Endothelial cell of umbilical vein (primary cell): ENCODE measurements around the gene CBLC. TPM values are rescaled to one million over a fixed set of nuclear protein-coding genes. Genes with fewer than 3 reads are reported as not detected.

Experiments used
- BruUV-seq: library from RNA; stranded (reverse); fragments of 400-500 nt; replicated peaks from 2 replicates; lab custom pipeline; 2021; lab: Mats Ljungman, UMichigan
- CTCF ChIA-PET: fragments of 300-600, 350-600 bp; sonication (Branson Sonifier 250); formaldehyde crosslinking; loops from one replicate; lab custom pipeline; 2021; ENCODE audit warnings: antibody characterized with exemption, inconsistent platforms; lab: Charles Lee
- POLR2A ChIA-PET: fragments of 300-600, 350-600 bp; sonication (Branson Sonifier 250); formaldehyde crosslinking; loops from one replicate; lab custom pipeline; 2021; ENCODE audit warnings: antibody characterized with exemption, inconsistent platforms; lab: Charles Lee
- DNase-seq: peaks from one replicate; pipeline ENCODE4 v3.0.0-alpha.2; 2011; ENCODE audit warnings: low read depth, low spot score
- FAIRE-seq: peaks from 2 replicates; lab custom pipeline; 2011; peaks lifted over from hg19 to GRCh38; lab: Jason Lieb, UNC
- H2AFZ ChIP-seq: 2 replicates; pipeline ENCODE4 v1.6.0; 2012; ENCODE audit warnings: low read depth, low read length, control low read depth, inconsistent platforms
- H3K27ac ChIP-seq: 2 replicates; pipeline ENCODE4 v1.5.1; 2011; ENCODE audit warnings: low read depth, mild to moderate bottlenecking, control low read depth, low read length, moderate library complexity; ENCODE audit not compliant: insufficient read depth
- H3K27me3 ChIP-seq, 2 experiments: 2 replicates each; pipeline versions ENCODE4 v1.6.0 to v1.6.1; 2011; ENCODE audit warnings: low read length in 2 of 2, mixed read lengths in 1 of 2; ENCODE audit not compliant: control insufficient read depth in 2 of 2, insufficient read depth in 2 of 2
- H3K36me3 ChIP-seq, 2 experiments: 2 replicates in 1 of 2; 3 replicates in 1 of 2; pipeline ENCODE4 v1.5.1; 2011; ENCODE audit warnings: low read length in 2 of 2, mild to moderate bottlenecking in 1 of 2, moderate library complexity in 1 of 2; ENCODE audit not compliant: control insufficient read depth in 2 of 2, insufficient read depth in 2 of 2; ENCODE audit errors: extremely low read depth in 1 of 2
- H3K4me1 ChIP-seq: 3 replicates; pipeline ENCODE4 v1.5.1; 2011; ENCODE audit warnings: mild to moderate bottlenecking, low read length; ENCODE audit not compliant: control insufficient read depth, insufficient read depth; ENCODE audit errors: extremely low read depth
- H3K4me2 ChIP-seq: 2 replicates; pipeline ENCODE4 v1.6.1; 2011; ENCODE audit warnings: low read length, control low read depth, mixed read lengths; ENCODE audit not compliant: insufficient read depth
- H3K4me3 ChIP-seq, 3 experiments: fragments of 200-600 bp in 1 of 3; sonication (generic), shearing (Covaris generic) in 1 of 3; replicated peaks in 1 of 3; 2 replicates each; pipeline ENCODE4 v1.5.1; 2011 to 2016; ENCODE audit warnings: control low read depth in 3 of 3, low read length in 3 of 3, mild to moderate bottlenecking in 2 of 3, inconsistent platforms in 1 of 3, low read depth in 1 of 3, moderate library complexity in 1 of 3; ENCODE audit not compliant: insufficient read depth in 1 of 3
- H3K79me2 ChIP-seq: 2 replicates; pipeline ENCODE4 v1.6.0; 2012; ENCODE audit warnings: low read length, inconsistent platforms; ENCODE audit not compliant: control insufficient read depth, insufficient read depth
- H3K9ac ChIP-seq: replicated peaks from 2 replicates; pipeline ENCODE3; 2011; ENCODE audit warnings: low read length, control low read depth; ENCODE audit not compliant: insufficient read depth; ENCODE audit errors: extremely low read depth
- H3K9me1 ChIP-seq: replicated peaks from 3 replicates; pipeline ENCODE4 v1.6.0; 2011; ENCODE audit warnings: mild to moderate bottlenecking, low read length; ENCODE audit not compliant: control insufficient read depth, insufficient read depth; ENCODE audit errors: extremely low read depth
- H3K9me3 ChIP-seq: replicated peaks from 2 replicates; pipeline ENCODE4 v1.5.1; 2012; ENCODE audit warnings: low read length, inconsistent platforms; ENCODE audit not compliant: control insufficient read depth, insufficient read depth
- H4K20me1 ChIP-seq: replicated peaks from 2 replicates; pipeline ENCODE3; 2011; ENCODE audit warnings: mild to moderate bottlenecking, low read length; ENCODE audit not compliant: control insufficient read depth, insufficient read depth; ENCODE audit errors: extremely low read depth
- CTCF ChIP-seq, 2 donors: IDR thresholded peaks; 1 replicate in 1 of 2; 2 replicates in 1 of 2; pipeline ENCODE4 v1.5.1; 2011; ENCODE audit warnings: low read length in 2 of 2, mild to moderate bottlenecking in 2 of 2, moderate library complexity in 2 of 2, control low read depth in 1 of 2, inconsistent platforms in 1 of 2, low read depth in 1 of 2; ENCODE audit not compliant: insufficient read depth in 1 of 2; ENCODE audit errors: extremely low read depth in 1 of 2
- EZH2 ChIP-seq: IDR thresholded peaks from 2 replicates; pipeline ENCODE4 v1.6.1; 2012; ENCODE audit warnings: borderline replicate concordance, low read depth, mild to moderate bottlenecking, moderate library complexity, low read length, inconsistent platforms; ENCODE audit not compliant: severe bottlenecking
- FOS ChIP-seq: IDR thresholded peaks from 2 replicates; pipeline ENCODE4 v1.6.1; 2011; ENCODE audit warnings: mild to moderate bottlenecking, low read length, moderate library complexity, borderline replicate concordance; ENCODE audit not compliant: insufficient read depth
- GATA2 ChIP-seq: IDR thresholded peaks from 2 replicates; pipeline ENCODE4 v1.7.0; 2011; ENCODE audit warnings: low read depth, mild to moderate bottlenecking, moderate library complexity, mixed read lengths, low read length; ENCODE audit not compliant: insufficient read length, insufficient read depth
- JUN ChIP-seq: IDR thresholded peaks from 2 replicates; pipeline ENCODE4 v1.6.1; 2011; ENCODE audit warnings: borderline replicate concordance, low read depth; ENCODE audit not compliant: insufficient read length, insufficient read depth
- MAX ChIP-seq: IDR thresholded peaks from 2 replicates; pipeline ENCODE4 v1.6.1; 2011; ENCODE audit not compliant: insufficient read depth, insufficient read length
- MYC ChIP-seq: IDR thresholded peaks from one replicate; pipeline ENCODE4 v1.6.1; 2011; ENCODE audit warnings: mild to moderate bottlenecking, low read depth, low read length
- POLR2A ChIP-seq: IDR thresholded peaks from 2 replicates; pipeline ENCODE4 v1.6.1; 2012; ENCODE audit warnings: low read depth, mild to moderate bottlenecking, control low read depth, low read length
- POLR2AphosphoS5 ChIP-seq: IDR thresholded peaks from 2 replicates; pipeline ENCODE4 v1.6.1; 2012; ENCODE audit warnings: low read depth, mild to moderate bottlenecking, control low read depth, low read length, moderate library complexity; ENCODE audit not compliant: insufficient read depth
- dilution Hi-C: fragments of 300-500 bp; cut with MboI; formaldehyde crosslinking; loops from one replicate; pipeline ENCODE4 v1.15.0; 2019; ENCODE audit warnings: low sequenced_read_pairs; ENCODE audit not compliant: extremely low pct_ligation_motif_present
- intact Hi-C: fragments of 100-400 bp; cut with micrococcal nuclease; formaldehyde crosslinking; loops from one replicate; pipeline ENCODE4 v1.10.0; 2022
- polyA plus RNA-seq, 4 experiments: library from polyadenylated mRNA; depleted of rRNA in 3 of 4; stranded (reverse) in 3 of 4; unstranded in 1 of 4; fragments of >200 nt; gene quantifications; 2 replicates each; pipeline versions ENCODE4 v1.2.1 to v1.2.3, GENCODE V29; 2011 to 2012; ENCODE audit warnings: missing spikeins in 1 of 4
- total RNA-seq: library from RNA; stranded (reverse); gene quantifications from 2 replicates; pipeline ENCODE4 v1.2.3, GENCODE V29; 2021

Gene CBLC
- total and polyA plus RNA-seq, 2 donors (not counting 3 experiments of a cell fraction or from before 2014, with no cell fraction given) = 0.04 TPM; not detected in 1

GRCh38 chr19:44728178-44728577 is 49.5 kb upstream of the CBLC start:
- DNase-seq (no peak), FAIRE-seq (no peak)
- dilution Hi-C loops = no loop called here
- no TSS peak for BruUV-seq
- Histone ChIP-seq H3K4me2 (no peak overlapping the region), H3K27ac (no peak overlapping the region), H3K9me3 (no peaks in the 10 kb centered on the region), H3K9ac (no peak overlapping the region), H4K20me1 (no peaks in the 10 kb centered on the region), H3K9me1 (no peaks in the 10 kb centered on the region), H3K4me3 (no peak overlapping the region), H3K36me3 (no peaks in the 10 kb centered on the region), H3K79me2 (no peaks in the 10 kb centered on the region), H3K27me3 (no peaks in the 10 kb centered on the region), H3K4me1 (peaks cover 19% of the 10 kb centered on the region), H2AFZ (no peak overlapping the region)
- intact Hi-C loops = no loop called here
- CTCF ChIA-PET = interaction anchor here (1.4 to 15.8 kb wide), 4 partner anchors 15 to 56 kb away, joined by 5 to 688 read pairs (median 6); partner anchors contain the start of gene CBLC
- POLR2A ChIA-PET = interaction anchor here (0.7 kb wide), 1 partner anchor 77 kb away, joined by 3 read pairs; no protein-coding TSS in a partner anchor
- no peak for TF ChIP-seq EZH2
- no peak for TF ChIP-seq MYC
- TF ChIP-seq CTCF (IDR thresholded peaks at IDR 0.05; ENCODE audit: extremely low read depth in 1 of 2, insufficient read depth in 1 of 2, low read depth in 1 of 2, low read length in 2 of 2) = no peak
- TF ChIP-seq POLR2A = no peak
- no peak for TF ChIP-seq MAX
- TF ChIP-seq JUN = no peak
- no peak for TF ChIP-seq FOS
- no peak for TF ChIP-seq POLR2AphosphoS5
- no peak for TF ChIP-seq GATA2
